Measurements from ENCODE around the gene TTC23L.
"Not testable (repeated sequence)": the region's sequence is repeated elsewhere in the genome, so short reads cannot be mapped to it uniquely, and the experiment has no call there.

The TTC23L gene

DNA sequence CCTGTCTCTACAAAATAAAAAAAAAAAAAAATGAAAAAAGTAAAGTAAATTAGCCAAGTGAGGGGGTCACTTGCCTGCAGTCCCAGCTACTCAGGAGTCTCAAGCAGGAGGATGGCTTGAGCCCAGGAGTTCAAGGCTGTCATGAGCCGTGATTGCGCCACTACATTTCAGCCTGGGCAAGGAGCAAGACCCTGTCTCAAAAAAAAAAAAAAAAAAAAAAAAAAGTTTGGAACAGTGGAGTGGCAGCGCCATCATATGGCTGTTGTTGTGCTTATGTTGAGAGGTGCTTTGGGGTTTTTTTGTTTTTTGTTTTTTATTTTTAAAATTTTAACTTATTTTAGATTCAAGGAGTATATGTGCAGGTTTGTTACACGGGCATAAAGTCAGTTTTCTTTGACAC, 80.1 kb downstream of the TTC23L start:
- DNase-seq (ENCODE audit: low read depth in 2 of 2), result no peak

DNA sequence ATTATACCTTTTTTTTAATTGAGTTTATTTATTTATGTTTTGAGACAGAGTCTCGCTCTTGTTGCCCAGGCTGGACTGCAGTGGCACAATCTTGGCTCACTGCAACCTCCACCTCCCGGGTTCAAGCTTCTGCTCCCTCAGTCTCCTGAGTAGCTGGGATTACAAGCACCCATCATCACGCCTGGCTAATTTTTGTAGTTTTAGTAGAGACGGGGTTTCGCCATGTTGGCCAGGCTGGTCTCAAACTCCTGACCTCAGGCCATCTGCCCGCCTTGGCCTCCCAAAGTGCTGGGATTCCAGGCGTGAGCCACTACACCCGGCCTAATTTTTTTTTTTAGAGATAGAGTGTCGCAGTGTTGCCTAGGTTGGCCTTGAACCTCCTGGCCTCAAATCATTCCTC, 84.3 kb downstream of the TTC23L start:
- DNase-seq (ENCODE audit: low read depth in 2 of 2), result not testable (repeated sequence)

DNA sequence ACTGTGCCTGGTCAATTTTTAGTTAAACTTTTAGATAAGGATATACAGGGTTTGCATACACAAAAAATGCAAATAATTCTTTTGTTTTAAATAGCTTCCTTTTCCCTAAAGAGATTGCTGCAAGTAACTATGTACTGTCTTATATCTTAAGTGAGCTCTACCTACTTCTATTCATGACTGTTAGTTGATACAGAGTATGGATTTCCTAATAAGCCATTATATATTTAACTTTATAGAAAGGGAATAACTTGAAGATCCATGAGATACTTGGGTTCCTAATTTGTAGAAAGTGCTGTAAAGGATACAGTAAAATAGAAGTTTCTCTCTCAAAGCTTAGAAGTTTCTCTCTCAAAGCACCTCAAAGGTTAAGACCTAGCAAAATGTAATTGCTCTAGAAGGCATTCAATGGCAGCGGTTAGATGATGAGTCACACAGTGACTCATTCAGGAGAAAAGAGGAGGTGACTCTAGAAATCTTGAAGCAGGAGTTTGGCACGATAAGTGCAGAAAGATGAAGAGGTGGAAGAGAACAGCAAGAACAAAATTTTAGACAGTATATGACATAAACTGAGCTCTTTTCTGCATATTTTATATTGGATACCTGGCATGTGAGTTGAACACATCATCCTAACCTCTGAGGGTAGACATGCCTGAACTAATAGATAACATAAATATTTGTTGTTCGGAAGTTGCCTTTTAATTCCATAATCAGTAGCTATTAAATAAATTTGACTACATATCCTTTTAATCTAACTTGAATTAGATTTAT, 84.9 kb downstream of the TTC23L start:
- peak in 1 of 2 donors; percentile 15 for DNase-seq (ENCODE audit: low read depth in 2 of 2)

DNA sequence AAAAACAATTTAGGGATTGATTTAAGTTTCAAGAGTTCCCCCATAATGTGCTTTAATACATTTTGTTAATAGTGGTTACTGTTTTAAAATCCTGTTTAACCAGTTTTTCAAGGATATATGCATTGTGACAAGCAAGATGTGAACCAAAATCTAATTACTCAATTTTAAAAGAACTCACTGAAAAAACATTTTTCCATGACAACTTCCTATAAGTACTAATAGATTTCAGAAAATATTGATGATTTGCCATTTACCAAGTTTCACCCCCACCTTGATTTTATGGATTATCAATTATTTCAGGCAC, 85.5 kb downstream of the TTC23L start:
- DNase-seq (ENCODE audit: low read depth in 2 of 2), result no peak

DNA sequence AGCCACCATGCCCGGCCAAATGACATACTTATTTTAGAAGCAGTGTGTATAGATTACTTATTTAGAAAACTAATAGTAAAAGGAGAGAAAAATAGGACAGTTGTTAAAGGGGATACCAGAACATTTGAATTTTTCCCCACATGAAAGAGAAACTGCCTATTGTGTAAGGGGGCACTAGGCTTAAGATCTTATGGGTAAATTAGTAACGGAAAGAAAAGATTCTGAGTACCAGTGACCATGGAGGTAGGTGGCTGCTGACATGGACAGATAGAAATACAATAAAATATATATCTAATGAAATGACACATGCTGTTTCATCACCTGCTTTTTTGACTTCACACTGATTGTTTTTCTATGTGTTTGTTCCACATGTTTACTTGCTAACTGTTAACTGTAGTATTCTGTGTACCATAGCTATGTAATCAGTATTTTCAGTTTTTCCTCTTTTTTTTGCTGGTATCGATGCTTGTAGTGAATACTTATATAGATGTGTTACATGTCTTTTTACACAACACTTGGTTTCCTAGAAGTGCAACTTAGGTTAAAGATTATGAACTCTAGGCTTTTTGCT, 87.4 kb downstream of the TTC23L start:
- no peak for DNase-seq (ENCODE audit: low read depth in 2 of 2)

DNA sequence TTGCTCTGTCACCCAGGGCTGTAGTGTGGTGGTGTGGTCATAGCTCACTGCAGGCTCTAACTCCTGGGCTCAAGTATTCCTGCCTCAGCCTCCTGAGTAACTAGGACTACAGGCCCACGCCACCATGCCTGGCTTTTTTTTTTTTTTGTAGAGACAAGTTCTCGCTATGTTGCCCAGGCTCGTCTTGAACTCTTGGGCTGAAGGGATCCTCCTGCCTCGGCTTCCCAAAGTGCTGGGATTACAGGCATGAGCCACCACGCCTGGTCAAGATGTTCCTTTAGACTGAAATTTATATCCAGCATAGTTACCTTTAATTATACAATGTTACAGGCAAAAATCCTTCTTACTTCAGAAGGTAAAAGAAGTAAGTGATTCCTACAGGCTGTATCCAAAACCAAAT, 88.8 kb downstream of the TTC23L start:
- no peak for DNase-seq (ENCODE audit: low read depth in 2 of 2)

DNA sequence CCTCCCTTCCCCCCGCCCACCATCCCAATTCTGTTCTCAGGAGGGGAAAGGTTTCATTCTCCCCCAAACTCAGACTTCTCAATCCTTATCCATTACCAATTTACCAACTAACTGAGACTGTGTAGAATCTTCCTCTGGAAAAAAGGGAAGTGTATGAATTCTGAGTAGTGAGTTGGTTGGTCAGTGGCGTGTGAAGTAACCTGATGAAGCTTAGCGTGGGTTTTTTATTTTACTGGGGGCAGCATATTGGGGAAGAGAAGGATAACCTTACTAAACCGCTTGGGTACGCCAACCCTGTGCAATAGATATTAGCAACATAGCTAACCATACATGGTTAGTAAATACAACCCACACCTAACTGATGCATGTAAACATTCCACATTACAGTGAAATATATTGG, 89.3 kb downstream of the TTC23L start:
- no peak for DNase-seq (ENCODE audit: low read depth in 2 of 2)

DNA sequence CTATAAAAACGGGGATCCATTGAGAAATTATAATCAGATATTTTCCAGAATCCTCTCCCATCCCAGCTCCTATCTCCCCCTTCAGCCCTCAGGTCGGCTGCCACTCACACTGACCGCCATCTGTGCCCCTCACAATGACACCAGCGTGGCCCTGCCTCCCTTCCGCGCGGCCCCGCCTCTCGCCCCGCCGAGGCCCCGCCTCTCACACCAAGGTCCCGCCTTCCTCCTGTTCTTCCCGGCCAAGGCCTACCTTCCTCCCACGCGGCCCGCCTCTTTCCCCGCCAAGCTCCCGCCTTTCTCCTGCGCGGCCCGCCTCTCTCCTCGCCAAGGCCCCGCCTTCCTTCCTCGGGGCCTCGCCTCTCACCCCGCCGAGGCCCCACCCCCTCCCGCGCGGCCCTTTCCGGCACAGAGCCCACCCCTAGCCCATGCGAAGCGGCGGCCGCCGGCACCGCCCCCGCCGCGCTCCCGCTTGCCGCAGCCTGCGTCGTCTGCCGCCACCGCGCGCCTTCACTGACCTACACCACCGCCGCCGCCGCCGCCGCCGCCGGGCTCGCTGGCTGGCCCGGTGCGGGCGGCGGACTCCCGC, 90.3 kb downstream of the TTC23L start, which contains the start of gene DNAJC21:
DNAJC21 (plus strand) TSS at position 426 of the 586 bp plus-strand sequence. CDS start 261 bp downstream, outside the sequence.
- DNase-seq (ENCODE audit: low read depth in 2 of 2), result peak; percentile 96 to 99

DNA sequence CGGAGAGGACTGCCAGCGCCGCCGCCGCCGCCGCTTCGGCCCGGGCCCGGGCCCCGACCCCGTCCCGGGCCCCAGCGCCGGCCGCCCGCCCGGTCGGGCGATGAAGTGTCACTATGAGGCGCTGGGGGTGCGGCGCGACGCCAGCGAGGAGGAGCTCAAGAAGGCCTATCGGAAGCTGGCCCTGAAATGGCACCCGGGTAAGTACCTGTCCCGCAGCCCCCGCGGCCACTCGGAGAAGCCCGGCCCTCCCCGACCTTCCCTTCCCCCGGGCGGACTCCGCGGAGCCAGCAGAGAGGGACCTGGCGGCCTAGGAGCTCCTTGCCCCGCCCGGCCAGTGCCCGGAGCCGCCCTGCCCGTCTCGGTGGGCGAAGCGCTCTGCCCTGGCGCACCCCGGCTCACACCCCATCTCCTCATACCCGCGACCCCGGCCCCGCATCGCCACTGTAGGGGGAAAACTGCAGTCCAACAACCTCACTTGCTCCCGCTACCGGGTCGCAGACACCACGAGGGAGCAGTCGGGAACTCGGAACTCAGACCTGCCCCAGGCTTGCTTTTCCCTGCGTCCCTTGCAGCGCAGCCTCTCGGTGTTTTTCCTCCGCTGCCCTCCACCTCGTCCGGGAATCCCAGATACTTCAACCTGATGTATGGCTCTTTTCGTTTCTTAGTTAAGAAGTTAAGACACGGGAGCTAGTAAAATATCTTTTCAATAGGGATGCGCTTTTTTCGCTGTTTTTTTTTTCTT, 90.9 kb downstream of the TTC23L start:
- peak; percentile 72 to 76 for DNase-seq (ENCODE audit: low read depth in 2 of 2)

DNA sequence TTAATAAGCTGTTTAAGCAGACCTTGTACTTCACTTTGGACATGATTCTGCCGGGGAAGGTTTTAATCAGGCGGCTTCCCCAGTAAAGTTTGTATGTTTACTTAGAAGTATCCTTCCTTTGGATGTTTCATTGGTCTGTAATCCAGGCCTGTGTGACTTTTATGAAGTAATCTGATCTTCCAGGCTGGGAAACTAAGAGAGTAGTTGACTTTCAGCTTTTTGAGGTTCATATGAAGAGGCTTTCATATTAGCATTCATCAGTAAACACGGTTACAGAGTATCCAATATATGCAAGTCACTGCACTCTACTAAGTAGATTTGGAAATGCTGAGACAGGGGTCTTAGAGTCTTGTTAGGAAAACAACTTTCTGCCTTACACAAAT, 91.5 kb downstream of the TTC23L start:
- no peak for DNase-seq (ENCODE audit: low read depth in 2 of 2)

DNA sequence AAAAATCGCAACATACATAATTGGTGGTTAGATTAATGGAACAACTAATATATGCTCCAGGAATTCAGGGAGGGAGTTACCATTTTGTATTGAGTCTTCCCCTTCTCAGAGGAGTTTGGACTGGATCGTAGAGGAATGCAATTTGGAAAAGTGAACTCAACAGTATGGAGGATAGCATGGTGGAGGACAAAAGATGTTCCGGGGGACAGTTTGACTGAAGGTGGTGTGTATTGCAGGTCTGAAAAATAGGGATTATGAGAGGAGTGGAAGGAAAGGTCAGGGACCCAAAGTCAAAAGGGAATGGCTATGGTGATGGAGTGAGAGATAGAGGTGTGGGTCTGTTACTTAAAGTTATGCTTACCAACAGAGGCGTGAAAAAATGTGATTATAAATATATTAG, 91.9 kb downstream of the TTC23L start:
- DNase-seq (ENCODE audit: low read depth in 2 of 2), result no peak

DNA sequence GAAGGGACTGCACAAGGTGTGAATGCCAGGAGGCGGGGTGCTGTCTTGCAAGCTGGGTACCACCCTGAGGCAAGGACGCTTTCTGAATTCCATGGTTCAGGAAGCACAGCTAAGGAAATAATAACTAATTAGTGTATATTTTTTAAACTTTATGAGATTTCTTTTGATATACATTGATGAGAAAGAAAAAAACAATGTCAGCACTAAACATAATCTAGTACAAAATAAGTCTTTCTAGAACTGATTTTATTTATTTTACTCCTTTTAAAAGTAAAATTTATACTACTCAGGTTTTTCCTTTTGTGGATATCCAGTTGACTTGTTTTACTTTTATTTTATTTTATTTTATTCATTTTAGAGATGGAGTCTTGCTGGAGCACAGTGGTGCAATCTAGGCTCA, 94.0 kb downstream of the TTC23L start:
- no peak for DNase-seq (ENCODE audit: low read depth in 2 of 2)

DNA sequence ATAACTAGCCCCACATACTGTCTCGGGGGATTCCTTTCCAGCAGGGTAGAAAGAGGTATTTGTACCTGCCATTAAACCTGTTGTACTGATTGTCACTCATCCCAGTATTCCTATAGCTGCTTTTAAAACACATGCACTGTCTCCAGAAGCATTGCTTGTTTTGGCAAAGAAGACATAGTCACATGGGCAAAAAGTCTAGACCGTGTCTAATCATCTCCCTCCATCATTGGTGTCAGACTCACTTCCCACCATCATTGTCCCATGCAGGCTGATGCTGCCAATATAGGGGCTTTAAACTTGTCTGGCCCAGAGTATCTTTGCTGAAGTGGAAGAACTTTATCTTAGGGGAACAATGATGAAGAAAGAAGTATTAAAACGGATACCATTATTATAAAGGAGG, 103.0 kb downstream of the TTC23L start:
- no peak for DNase-seq (ENCODE audit: low read depth in 2 of 2)

DNA sequence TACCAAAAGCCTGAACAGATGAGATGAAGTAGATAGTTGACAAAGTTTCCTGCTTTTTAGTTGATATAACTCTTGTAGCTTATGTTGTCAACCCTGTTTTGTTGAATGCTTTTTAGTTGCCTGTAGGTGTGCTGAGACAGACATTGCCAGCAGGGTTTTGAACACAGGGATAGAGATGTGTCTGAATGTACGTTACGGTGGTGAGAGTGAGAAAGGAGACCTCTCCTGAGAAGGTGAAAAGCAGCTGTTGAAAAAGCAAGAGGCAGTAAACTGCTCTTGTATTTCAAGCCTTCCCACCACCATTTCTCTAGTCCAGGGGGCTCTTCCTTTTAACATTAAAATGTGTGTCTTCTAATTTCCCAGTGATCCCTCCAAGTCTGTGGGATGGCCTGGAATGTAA, 105.1 kb downstream of the TTC23L start:
- no peak for DNase-seq (ENCODE audit: low read depth in 2 of 2)

DNA sequence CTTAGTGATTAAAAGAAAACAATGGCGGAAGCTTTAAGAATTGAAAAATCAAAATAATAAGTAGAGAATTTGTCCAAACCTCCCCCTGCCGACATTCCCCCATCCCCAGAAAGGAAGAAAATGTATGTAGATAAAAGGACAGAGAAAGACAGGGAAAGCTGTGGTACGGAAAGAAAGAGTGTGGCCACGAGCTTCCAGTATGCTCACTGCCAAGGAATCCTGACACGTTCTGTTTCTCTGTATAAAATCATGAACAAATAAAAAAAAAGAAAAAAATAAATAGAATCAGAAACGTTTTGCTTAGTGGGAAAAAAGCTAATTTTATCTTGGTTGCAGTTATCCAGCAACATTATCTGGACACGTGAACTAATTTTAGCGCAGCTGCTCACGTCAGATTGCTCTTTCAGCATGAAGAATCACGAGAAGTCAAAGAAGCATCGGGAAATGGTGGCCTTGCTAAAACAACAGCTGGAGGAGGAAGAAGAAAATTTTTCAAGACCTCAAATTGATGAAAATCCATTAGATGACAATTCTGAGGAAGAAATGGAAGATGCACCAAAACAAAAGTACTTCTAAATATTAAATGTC, 105.6 kb downstream of the TTC23L start:
- no peak for DNase-seq (ENCODE audit: low read depth in 2 of 2)
